IPS DF 6.9 (cell line): Measurements from ENCODE around the gene FOXA3.
"Not testable (repeated sequence)": the region's sequence is repeated elsewhere in the genome, so short reads cannot be mapped to it uniquely, and the experiment has no call there.

Experiments used
- DNase-seq: peaks from one replicate; pipeline ENCODE4 v3.0.0-alpha.2; 2013; ENCODE audit warnings: low read depth, low spot score
- H3K27ac ChIP-seq: one replicate; pipeline ENCODE4 v1.5.1; 2013; ENCODE audit warnings: low read length, control low read depth
- H3K27me3 ChIP-seq: 2 replicates; pipeline ENCODE4 v1.6.1; 2013; ENCODE audit warnings: mild to moderate bottlenecking, low read length; ENCODE audit not compliant: control insufficient read depth, insufficient read depth
- H3K36me3 ChIP-seq: 2 replicates; pipeline ENCODE4 v1.6.1; 2013; ENCODE audit warnings: low read length; ENCODE audit not compliant: control insufficient read depth, insufficient read depth
- H3K4me1 ChIP-seq: 2 replicates; pipeline ENCODE4 v1.6.1; 2013; ENCODE audit warnings: low read length; ENCODE audit not compliant: control insufficient read depth, insufficient read depth
- H3K4me3 ChIP-seq: 2 replicates; pipeline ENCODE4 v1.5.1; 2013; ENCODE audit warnings: mild to moderate bottlenecking, low read length
- H3K9me3 ChIP-seq: 2 replicates; pipeline ENCODE4 v1.6.1; 2013; ENCODE audit warnings: low read length, inconsistent platforms; ENCODE audit not compliant: control insufficient read depth, insufficient read depth
- WGBS: extraction: QIAGEN DNeasy Blood & Tissue Kit; methylation state at CpG from one replicate; pipeline ENCODE4 v1.1.7; 2013; ENCODE audit warnings: mixed read lengths, missing lambda C conversion rate; ENCODE audit not compliant: insufficient read length, insufficient coverage; 5-methylcytosine and 5-hydroxymethylcytosine counted together

The FOXA3 gene

DNA sequence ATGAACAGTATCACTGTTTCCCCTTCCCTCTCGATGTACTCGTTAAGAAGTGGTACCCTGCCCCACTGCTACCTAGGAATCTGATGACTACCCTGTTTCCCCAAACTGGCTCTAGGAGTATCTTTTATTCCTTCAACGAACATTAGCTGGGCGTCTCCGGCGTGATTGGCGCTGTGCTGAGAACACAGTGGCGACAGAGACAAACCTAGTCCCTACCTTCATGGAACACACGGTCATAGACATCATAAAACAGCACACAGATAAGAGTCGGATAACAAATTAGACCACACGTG is 1.9 kb upstream of the FOXA3 start:
- no peak for DNase-seq
- no CpG with 5 or more reads among the region's 11 CpGs for WGBS
- H3K27me3 ChIP-seq: no peaks in the 10 kb centered on the region
- H3K4me1 ChIP-seq: no peaks in the 10 kb centered on the region
- H3K36me3 ChIP-seq: no peaks in the 10 kb centered on the region
- H3K4me3 ChIP-seq: peak overlapping the region; percentile 88; the same call in 1 of the 2 replicates
- no peaks in the 10 kb centered on the region for H3K9me3 ChIP-seq
- H3K27ac ChIP-seq: no peak overlapping the region

DNA sequence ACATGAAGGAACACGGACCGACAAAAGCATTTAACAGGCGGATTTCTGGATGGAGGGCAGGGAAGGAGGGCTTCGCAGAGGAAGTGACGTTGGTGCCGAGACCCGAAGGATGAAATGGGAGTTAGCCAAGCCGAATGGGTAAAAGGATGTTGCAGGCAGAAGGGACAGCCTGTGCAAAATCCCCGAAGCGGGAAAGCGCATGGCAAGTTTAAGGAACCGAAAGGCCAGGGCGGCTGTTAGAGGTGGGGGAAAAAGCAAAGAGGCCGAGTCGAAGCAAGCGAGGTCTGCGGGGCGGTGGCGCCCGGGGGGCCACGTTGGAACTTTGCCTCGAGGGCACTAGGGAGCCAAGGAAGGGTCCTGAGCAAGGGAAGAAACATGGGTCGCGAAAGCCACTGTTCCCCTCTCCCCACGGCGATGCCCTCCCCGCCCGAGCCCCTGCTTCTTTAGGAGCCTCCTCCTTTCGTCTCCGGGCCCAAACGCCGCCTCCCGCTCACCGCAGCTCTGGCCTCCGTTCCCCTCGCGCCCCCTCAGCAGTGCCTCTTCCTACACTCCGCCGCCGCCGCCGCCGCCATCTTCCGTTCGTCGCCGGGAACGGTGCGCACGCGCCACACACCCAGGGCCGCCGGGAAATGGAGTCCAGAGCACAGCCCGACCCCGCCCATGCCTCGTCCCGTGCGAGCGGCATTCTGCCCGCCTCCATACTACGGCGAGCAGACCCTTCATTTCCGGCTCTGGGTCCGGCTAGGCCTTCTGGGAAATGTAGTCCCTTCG is 1.4 kb upstream of the FOXA3 start, which contains the start of gene SYMPK:
TSS of gene SYMPK (minus strand) at position 584 of the 771 bp plus-strand sequence. CDS start 8,652 bp downstream, outside the sequence.
- H3K4me3 ChIP-seq: peak within 1 kb of the TSS; percentile 88
- H3K27ac ChIP-seq: no peak within 1 kb of the TSS
- no peaks in the 10 kb centered on the region for H3K27me3 ChIP-seq
- no peaks in the 10 kb centered on the region for H3K36me3 ChIP-seq
- no peaks in the 10 kb centered on the region for H3K9me3 ChIP-seq
- peak; percentile 98 for DNase-seq
- no CpG with 5 or more reads among the region's 65 CpGs for WGBS
- H3K4me1 ChIP-seq: no peaks in the 10 kb centered on the region

DNA sequence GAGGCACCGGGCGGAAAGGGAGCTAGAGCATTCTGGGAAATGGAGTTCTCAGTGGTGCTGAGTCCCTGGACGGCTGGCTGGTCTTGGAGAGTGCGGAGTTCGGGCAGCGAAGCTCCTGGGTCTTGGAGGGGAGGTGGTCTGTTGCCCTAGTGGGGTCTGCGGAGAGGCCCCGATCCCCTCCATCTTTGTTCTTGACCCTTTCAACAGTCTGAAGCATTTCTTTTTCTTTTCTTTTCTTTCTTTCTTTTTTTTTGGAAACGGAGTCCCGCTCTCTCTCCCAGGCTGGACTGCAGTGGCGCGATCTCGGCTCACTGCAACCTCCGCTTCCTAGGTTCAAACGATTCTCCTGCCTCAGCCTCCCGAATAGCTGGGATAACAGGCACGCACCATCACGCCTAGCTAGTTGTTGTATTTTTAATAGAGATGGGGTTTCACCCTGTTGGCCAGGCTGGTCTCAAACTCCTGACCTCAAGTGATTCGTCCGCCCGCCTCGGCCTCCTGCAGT is 739 bp upstream of the FOXA3 start:
- no peaks in the 10 kb centered on the region for H3K27me3 ChIP-seq
- no peak for DNase-seq
- H3K9me3 ChIP-seq: no peaks in the 10 kb centered on the region
- H3K27ac ChIP-seq: no peak overlapping the region
- no peaks in the 10 kb centered on the region for H3K4me1 ChIP-seq
- no peaks in the 10 kb centered on the region for H3K36me3 ChIP-seq
- peak overlapping the region; percentile 78; the same call in 1 of the 2 replicates for H3K4me3 ChIP-seq
- WGBS: no CpG with 5 or more reads among the region's 22 CpGs

DNA sequence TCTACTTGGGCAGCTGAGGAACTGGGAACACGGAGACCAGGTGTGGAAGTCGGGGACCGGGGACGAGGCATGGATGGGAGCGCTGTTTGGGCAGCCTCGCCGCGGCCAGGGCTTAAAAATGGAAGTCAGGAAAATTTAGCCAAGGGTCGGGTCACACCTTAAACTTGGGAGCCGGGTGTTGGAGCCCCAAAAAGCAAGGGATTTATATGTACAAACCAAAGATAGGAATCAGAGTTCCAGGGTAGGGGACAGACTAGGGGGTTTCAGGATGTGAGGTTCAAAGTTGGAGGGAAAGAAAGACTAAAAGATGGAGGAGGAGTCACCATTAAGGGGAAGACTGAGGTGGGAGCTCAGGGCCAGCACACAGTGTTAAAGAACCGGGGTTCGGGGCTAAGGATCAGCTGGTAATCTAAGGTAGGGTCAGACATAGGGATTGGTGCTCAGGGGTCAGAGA is 530 bp downstream of the FOXA3 start:
- Histone ChIP-seq H3K27me3 (no peaks in the 10 kb centered on the region), H3K27ac (no peak overlapping the region), H3K9me3 (no peaks in the 10 kb centered on the region), H3K4me1 (no peaks in the 10 kb centered on the region), H3K4me3 (peak overlapping the region; percentile 78; the same call in 1 of the 2 replicates), H3K36me3 (no peaks in the 10 kb centered on the region)
- WGBS: no CpG with 5 or more reads among the region's 12 CpGs
- no peak for DNase-seq

DNA sequence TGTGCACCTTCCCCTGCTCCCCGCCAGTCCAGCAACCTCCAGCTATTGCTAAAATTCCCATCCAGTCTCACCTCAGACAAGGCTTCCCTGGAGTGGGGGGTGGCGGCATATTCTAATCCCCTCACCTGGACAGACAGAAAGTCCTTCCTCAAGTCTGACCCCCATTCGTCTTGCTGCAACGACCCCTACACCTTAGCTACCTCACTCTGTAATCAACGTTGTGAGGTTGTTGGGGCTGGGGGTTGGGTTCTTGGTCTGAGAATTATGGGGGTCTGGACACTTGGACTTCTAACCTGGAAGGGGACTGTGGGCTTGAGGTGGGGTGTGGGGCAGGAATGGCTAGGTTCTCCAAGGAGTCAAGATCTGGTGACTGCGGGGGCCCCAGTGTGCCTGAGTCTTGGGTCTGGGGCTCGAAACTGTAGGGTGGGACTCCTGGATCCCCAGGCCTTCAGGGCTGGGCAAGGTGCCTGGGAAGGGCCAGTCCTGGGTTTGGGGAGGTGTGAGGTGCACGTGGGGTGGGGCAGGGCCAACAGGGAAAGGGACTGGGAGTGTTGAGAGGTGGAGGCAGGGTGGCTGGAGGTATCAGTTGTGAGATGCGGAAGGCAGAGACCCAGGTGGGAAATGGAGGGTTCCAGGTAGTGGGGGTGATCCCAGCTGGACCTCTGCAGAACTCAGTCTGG is 1.3 kb downstream of the FOXA3 start:
- H3K27ac ChIP-seq: no peak overlapping the region
- H3K9me3 ChIP-seq: no peaks in the 10 kb centered on the region
- no peak for DNase-seq
- H3K36me3 ChIP-seq: no peaks in the 10 kb centered on the region
- H3K4me3 ChIP-seq: peak overlapping the region; percentile 78; the same call in 1 of the 2 replicates
- no CpG with 5 or more reads among the region's 9 CpGs for WGBS
- no peaks in the 10 kb centered on the region for H3K4me1 ChIP-seq
- no peaks in the 10 kb centered on the region for H3K27me3 ChIP-seq

DNA sequence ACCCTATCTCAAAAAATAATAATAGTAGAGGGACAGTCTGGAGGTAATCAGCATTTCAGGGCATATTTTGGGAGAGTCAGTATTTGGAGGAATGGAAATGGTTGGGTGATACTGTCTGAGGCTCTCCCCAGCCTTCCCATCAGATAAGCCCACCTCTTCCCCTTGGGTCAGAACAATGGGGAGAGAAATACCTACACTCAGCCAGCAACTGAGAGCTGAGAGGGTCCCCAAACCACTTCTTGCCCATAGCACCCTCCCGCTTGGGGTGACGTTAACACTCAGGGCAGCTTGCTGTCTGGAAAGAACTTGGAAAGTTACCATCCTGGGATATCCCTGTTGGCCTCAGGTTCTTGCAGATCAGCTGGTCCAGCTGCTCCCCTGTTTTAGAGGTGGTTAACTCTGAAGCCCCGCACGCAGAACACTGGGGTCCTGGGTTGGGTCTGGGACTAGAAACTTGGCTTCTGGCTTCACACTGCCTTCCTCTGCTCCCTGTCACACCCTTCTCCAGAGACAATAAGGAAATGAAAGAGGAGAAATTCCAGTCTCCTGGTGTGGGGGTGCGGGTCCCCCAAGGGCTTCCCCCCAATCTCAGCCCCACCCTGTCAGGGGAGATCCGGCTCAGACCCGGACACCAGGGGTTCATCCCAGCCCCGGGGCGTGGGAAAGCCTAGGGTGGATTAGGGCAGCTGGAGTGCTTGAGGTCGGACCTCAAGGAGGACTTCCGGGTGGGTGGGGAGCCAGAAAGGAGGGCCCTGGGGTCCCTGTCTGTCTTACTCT is 2.5 kb downstream of the FOXA3 start:
- WGBS: no CpG with 5 or more reads among the region's 11 CpGs
- Histone ChIP-seq H3K4me1 (no peaks in the 10 kb centered on the region), H3K27ac (no peak overlapping the region), H3K4me3 (no peak overlapping the region), H3K27me3 (no peaks in the 10 kb centered on the region), H3K36me3 (no peaks in the 10 kb centered on the region), H3K9me3 (no peaks in the 10 kb centered on the region)
- no peak for DNase-seq

DNA sequence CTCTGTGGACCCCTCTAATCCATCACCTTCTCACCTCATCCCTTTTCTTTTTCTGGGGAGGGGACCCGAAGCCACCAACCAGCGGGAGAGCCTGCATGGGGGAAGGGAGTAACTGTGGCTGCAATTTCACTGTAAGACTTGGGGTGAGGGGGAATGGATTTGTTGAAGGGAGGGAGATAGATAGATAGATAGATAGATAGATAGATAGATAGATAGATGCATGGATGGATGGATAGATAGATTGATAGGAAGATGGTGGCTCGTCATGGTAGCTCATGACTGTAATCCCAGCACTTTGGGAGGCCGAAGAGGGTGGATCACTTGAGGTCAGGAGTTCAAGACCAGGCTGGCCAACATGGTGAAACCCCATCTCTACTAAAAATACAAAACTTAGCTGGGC is 3.1 kb downstream of the FOXA3 start:
- H3K27me3 ChIP-seq, H3K36me3 ChIP-seq, H3K9me3 ChIP-seq, H3K4me3 ChIP-seq, DNase-seq, H3K4me1 ChIP-seq, H3K27ac ChIP-seq: not testable (repeated sequence)
- WGBS: no CpG with 5 or more reads among the region's 4 CpGs

DNA sequence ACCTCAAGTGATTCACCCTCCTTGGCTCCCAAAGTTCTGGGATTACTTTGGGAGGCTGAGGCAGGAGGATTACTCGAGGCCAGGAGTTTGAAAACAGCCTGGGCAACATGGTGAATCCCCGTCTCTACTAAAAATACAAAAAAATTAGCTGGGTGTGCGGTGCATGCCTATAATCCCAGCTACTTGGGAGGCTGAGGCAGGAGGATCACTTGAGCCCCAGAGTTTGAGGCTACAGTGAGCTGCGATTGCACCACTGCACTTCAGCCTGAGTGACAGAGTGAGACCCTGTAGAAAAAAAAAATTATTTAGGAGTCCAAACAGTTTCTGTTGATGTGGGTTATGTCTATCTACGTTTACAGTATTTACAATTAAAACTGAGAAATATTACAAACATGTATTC is 6.7 kb downstream of the FOXA3 start:
- H3K9me3 ChIP-seq: no peaks in the 10 kb centered on the region
- no peak overlapping the region for H3K4me3 ChIP-seq
- H3K27ac ChIP-seq: no peak overlapping the region
- no CpG with 5 or more reads among the region's 5 CpGs for WGBS
- H3K27me3 ChIP-seq: no peaks in the 10 kb centered on the region
- no peaks in the 10 kb centered on the region; the same call in 1 of the 2 replicates for H3K36me3 ChIP-seq
- 0 out of 2 replicates have a peak, but pooled peaks cover 1% of the 10 kb centered on the region for H3K4me1 ChIP-seq
- DNase-seq: no peak

DNA sequence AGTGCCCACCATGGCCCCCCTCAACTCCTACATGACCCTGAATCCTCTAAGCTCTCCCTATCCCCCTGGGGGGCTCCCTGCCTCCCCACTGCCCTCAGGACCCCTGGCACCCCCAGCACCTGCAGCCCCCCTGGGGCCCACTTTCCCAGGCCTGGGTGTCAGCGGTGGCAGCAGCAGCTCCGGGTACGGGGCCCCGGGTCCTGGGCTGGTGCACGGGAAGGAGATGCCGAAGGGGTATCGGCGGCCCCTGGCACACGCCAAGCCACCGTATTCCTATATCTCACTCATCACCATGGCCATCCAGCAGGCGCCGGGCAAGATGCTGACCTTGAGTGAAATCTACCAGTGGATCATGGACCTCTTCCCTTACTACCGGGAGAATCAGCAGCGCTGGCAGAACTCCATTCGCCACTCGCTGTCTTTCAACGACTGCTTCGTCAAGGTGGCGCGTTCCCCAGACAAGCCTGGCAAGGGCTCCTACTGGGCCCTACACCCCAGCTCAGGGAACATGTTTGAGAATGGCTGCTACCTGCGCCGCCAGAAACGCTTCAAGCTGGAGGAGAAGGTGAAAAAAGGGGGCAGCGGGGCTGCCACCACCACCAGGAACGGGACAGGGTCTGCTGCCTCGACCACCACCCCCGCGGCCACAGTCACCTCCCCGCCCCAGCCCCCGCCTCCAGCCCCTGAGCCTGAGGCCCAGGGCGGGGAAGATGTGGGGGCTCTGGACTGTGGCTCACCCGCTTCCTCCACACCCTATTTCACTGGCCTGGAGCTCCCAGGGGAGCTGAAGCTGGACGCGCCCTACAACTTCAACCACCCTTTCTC is 8.2 kb downstream of the FOXA3 start:
- Histone ChIP-seq H3K9me3 (no peaks in the 10 kb centered on the region), H3K4me1 (0 out of 2 replicates have a peak, but pooled peaks cover 1% of the 10 kb centered on the region), H3K27ac (no peak overlapping the region), H3K4me3 (no peak overlapping the region), H3K36me3 (no peaks in the 10 kb centered on the region; the same call in 1 of the 2 replicates), H3K27me3 (no peaks in the 10 kb centered on the region)
- WGBS: no CpG with 5 or more reads among the region's 34 CpGs
- DNase-seq: no peak
